ENCODE measurements around the gene SUSD3. TPM values are rescaled to one million over a fixed set of nuclear protein-coding genes. Genes with fewer than 3 reads are reported as not detected.

The SUSD3 gene
- total and polyA plus RNA-seq, 2 of the 8 experiments (the other 6 are each of a cell fraction or from before 2014, with no cell fraction given) = 5.5 to 35.4 TPM

GRCh38 chr9:93128715-93129224 is 70.3 kb downstream of the SUSD3 start:
- no peak overlapping the region for H2AFZ ChIP-seq (ENCODE audit: low read length)
- FAIRE-seq = no peak
- no peak overlapping the region for H2BK20ac ChIP-seq (ENCODE audit: low read length)
- peaks cover 14% of the 10 kb centered on the region for H3K79me1 ChIP-seq (ENCODE audit: low read depth, low read length)
- no peak overlapping the region for H3K18ac ChIP-seq (ENCODE audit: extremely low read depth, low read length)
- H3K4me1 ChIP-seq (replicated peaks in 1 of 4; ENCODE audit: control insufficient read depth in 3 of 4, insufficient read depth in 4 of 4, low read length in 3 of 4) = peaks cover 0 to 36% (median 22%) of the 10 kb centered on the region in 4 experiments; a peak in 6 of 7 replicates
- no peaks in the 10 kb centered on the region; a peak in 1 of 7 replicates for H3K27me3 ChIP-seq (replicated peaks in 1 of 4; ENCODE audit: control insufficient read depth in 3 of 4, extremely low read depth in 1 of 4, insufficient read depth in 3 of 4, low read length in 3 of 4)
- H3K27ac ChIP-seq (ENCODE audit: low read depth, low read length) = no peak overlapping the region
- no peak overlapping the region for H3K14ac ChIP-seq (ENCODE audit: insufficient read length)
- peaks cover 0 to 4% (median 0%) of the 10 kb centered on the region in 4 experiments; a peak in 1 of 8 replicates for H3K36me3 ChIP-seq (ENCODE audit: control insufficient read depth in 2 of 4, insufficient read depth in 4 of 4, low read length in 3 of 4)
- no peak overlapping the region for H2BK5ac ChIP-seq (ENCODE audit: low read depth, low read length)
- CTCF ChIA-PET (ENCODE audit: partially characterized antibody) = interaction anchor here (1.1 to 3.5 kb wide), 10 partner anchors 9 to 176 kb away, joined by 3 to 17 read pairs (median 4); no protein-coding TSS in a partner anchor
- H3K4me2 ChIP-seq (ENCODE audit: insufficient read depth in 1 of 2, low read depth in 2 of 2, low read length in 2 of 2) = no peak overlapping the region
- H4K8ac ChIP-seq (ENCODE audit: extremely low read depth, insufficient read depth, low read length) = no peak overlapping the region
- H4K5ac ChIP-seq (ENCODE audit: insufficient read length, low read depth, low read length) = no peak overlapping the region
- no peak overlapping the region for H3K4me3 ChIP-seq (ENCODE audit: extremely low read depth in 1 of 4, insufficient read depth in 2 of 4, low read depth in 3 of 4, low read length in 4 of 4)
- no peaks in the 10 kb centered on the region for H3K9me3 ChIP-seq (ENCODE audit: insufficient read depth in 2 of 2, low read depth in 1 of 2, low read length in 1 of 2)
- H3K4ac ChIP-seq (replicated peaks; ENCODE audit: insufficient read length, low read depth, low read length) = no peak overlapping the region
- H2BK15ac ChIP-seq (ENCODE audit: low read length) = 0 out of 2 replicates have a peak overlapping the region, but pooled peaks have one; percentile 81
- H2BK120ac ChIP-seq (replicated peaks; ENCODE audit: low read depth, low read length) = no peak overlapping the region
- DNase-seq (ENCODE audit: low read depth in 1 of 2, low spot score in 2 of 2) = no peak
- no peak for TF ChIP-seq SP1 (IDR thresholded peaks at IDR 0.05; ENCODE audit: low read depth, low read length)
- TF ChIP-seq TAF1 (IDR thresholded peaks at IDR 0.05; ENCODE audit: low read depth, low read length) = no peak
- no peak for TF ChIP-seq CBX8 (IDR thresholded peaks at IDR 0.05; ENCODE audit: borderline replicate concordance, low read depth, low read length)
- TF ChIP-seq RBBP5 (IDR thresholded peaks at IDR 0.05; ENCODE audit: borderline replicate concordance, low read depth, low read length) = no peak
- TF ChIP-seq CHD2 (IDR thresholded peaks at IDR 0.05; ENCODE audit: low read length) = no peak
- TF ChIP-seq POLR2A (IDR thresholded peaks at IDR 0.05; ENCODE audit: control extremely low read depth in 1 of 2, low read depth in 2 of 2, low read length in 2 of 2) = no peak
- TF ChIP-seq, protein P1, sequence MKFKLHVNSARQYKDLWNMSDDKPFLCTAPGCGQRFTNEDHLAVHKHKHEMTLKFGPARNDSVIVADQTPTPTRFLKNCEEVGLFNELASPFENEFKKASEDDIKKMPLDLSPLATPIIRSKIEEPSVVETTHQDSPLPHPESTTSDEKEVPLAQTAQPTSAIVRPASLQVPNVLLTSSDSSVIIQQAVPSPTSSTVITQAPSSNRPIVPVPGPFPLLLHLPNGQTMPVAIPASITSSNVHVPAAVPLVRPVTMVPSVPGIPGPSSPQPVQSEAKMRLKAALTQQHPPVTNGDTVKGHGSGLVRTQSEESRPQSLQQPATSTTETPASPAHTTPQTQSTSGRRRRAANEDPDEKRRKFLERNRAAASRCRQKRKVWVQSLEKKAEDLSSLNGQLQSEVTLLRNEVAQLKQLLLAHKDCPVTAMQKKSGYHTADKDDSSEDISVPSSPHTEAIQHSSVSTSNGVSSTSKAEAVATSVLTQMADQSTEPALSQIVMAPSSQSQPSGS (IDR thresholded peaks at IDR 0.05; ENCODE audit: low read length) = no peak
- no peak for TF ChIP-seq TEAD4 (IDR thresholded peaks at IDR 0.05; ENCODE audit: low read depth, low read length)
- no peak for TF ChIP-seq SRF (IDR thresholded peaks at IDR 0.05; ENCODE audit: low read depth, low read length)
- no peak for TF ChIP-seq TCF12 (IDR thresholded peaks at IDR 0.05; ENCODE audit: low read depth, low read length)
- no peak overlapping the region for H3K9ac ChIP-seq (replicated peaks in 1 of 4; ENCODE audit: extremely low read depth in 1 of 4, low read depth in 3 of 4, low read length in 3 of 4)
- peaks cover 0 to 16% of the 10 kb centered on the region in 2 experiments for H4K20me1 ChIP-seq (replicated peaks in 1 of 2; ENCODE audit: control insufficient read depth in 1 of 2, insufficient read depth in 2 of 2, low read length in 2 of 2)
- 0 out of 2 replicates have a peak overlapping the region, but pooled peaks have one; percentile 15 for H2AK5ac ChIP-seq (ENCODE audit: low read depth, low read length)
- WGBS, 2 experiments (ENCODE audit: extremely low coverage in 1 of 2, insufficient coverage in 1 of 2, insufficient read length in 1 of 2, insufficient replicate concordance in 2 of 2, low coverage in 1 of 2, low lambda C conversion rate in 2 of 2, missing lambda C conversion rate in 1 of 2) = 90% methylated on average over 10 of the region's 10 CpGs; no CpG with 5 or more reads in 1 of the 2 experiments
- H2BK12ac ChIP-seq (ENCODE audit: low read depth, low read length) = no peak overlapping the region
- H3K23ac ChIP-seq (ENCODE audit: insufficient read length) = no peak overlapping the region
- peaks cover 0 to 11% of the 10 kb centered on the region in 2 experiments; a peak in 1 of 4 replicates for H3K79me2 ChIP-seq (ENCODE audit: control insufficient read depth in 1 of 2, insufficient read depth in 2 of 2, low read length in 2 of 2)
- peaks cover 11% of the 10 kb centered on the region; the same call in 1 of the 2 replicates for H3K23me2 ChIP-seq (ENCODE audit: low read depth, low read length)
- no peak overlapping the region for H3K56ac ChIP-seq (replicated peaks; ENCODE audit: insufficient read length, low read depth, low read length)
- H4K91ac ChIP-seq (replicated peaks; ENCODE audit: insufficient read length, low read length) = no peak overlapping the region
- POLR2A ChIA-PET (ENCODE audit: partially characterized antibody) = interaction anchor here (0.6 to 1.6 kb wide), 3 partner anchors 8 to 63 kb away, joined by 3 read pairs; no protein-coding TSS in a partner anchor

Data from H1 (cell line).